ENCODE data around the gene ARHGEF10L.
A peak's percentile ranks its signal among the peaks of the same experiment; 100 is the strongest.

ARHGEF10L gene

DNA sequence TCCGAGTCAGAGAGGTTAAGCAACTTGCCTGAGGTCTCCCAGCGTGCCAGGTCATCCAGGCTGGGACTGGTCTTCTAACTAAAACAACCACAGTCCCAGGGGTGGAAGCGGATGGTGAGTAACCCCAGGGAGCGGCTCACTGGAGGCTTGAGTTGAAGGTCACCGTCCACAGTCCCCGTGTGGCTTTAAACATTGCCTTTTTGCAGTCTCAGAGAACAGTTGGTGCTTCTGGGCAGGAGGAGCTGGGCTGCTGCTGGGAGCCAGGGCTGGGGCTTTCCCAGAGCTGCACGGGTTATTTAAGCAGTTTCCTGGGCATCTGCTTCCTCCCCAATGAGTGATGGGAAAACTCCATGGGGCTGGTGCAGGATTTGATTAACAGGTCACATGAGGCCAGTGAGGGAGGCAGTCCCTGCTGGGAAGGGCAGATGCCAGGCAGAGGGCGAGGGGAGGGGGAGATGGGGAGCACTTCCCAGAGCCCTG, 12.3 kb downstream of the ARHGEF10L start:
- DNase-seq: no peak

- no peak for DNase-seq
These were observed 14.6 kb downstream of the ARHGEF10L start for GRCh38 chr1:17553975-17554700.

- no peak for DNase-seq
These were observed 15.5 kb downstream of the ARHGEF10L start for GRCh38 chr1:17554954-17555353.

GRCh38 chr1:17557986-17558385, 18.5 kb downstream of the ARHGEF10L start:
- DNase-seq: no peak

DNA sequence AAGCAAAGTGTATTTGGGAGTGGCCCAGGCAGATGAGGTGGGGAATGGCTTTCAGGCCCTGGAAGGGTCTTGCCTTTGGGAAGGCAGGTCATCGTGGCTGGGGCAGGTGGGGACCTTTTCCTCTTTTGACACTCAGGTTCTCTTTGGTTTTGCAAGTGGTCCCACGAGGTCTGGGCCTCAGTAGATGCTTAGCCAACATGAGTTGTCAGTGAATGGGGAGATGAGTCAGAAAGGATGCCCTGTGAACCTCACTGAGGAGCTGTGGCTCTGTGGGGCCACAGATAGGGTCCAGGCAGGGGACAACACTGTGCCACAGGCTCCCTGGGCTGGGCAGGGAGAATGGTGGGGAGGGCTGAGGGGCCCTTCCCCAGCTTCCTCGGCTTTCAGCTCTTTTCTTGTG, 19.0 kb downstream of the ARHGEF10L start:
- no peak for DNase-seq

- DNase-seq: no peak
These were observed 19.6 kb downstream of the ARHGEF10L start for GRCh38 chr1:17558954-17559614.

DNA sequence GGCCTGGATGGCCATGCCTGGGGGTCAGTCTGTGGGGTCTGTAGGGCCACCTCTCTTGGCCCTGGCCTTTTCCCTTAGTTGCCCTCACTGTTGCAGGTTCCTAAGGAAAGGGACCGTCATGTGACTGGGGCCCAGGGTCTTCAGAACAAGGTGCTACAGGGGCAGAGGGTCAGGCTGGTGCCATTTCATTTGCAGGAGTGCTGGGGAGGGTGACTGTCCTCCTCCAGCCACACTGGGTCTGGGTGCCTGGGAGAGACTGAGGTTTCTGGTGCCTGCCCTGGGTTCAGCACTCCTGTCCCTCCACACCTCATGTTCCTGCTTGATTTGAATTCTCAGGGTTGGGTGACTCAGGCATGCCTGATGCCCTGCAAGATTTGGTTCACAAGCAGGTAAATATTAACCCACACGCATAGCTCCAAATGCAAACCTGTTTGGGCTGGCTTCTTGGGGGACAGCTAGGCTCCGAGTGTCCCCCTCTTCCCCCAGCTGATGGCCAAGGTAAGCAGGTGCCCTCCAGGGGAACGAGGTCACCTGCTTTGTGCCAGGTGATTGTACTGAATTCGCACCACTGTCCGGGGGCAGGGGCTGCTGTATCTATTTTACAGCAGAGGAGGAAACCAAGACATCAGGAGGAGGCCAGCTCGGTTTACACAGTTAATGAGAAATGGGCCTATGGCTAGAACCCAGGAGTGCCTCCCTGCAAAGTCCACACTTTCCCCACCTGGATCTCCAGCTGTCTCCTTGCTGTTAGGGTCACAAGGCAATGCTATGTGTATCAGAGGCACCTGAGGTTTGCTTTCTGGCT, 20.3 kb downstream of the ARHGEF10L start:
- no peak for DNase-seq

DNA sequence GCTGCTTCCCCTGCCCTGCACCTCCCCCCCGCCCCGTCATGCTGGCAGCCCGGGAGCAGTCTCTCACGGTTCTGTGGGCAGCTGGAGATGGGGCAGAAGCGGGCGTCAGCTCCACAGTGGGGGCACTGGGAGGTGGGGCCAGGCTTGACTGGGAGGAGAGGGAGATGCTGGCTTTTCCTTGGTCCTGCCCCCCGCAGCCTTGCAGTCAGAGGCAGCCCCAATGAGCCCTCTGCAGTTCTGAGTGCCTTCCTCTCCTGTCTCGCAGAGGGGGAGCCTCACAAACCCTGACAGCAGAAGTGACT, 21.7 kb downstream of the ARHGEF10L start:
- DNase-seq: no peak

GRCh38 chr1:17561561-17561985, 22.1 kb downstream of the ARHGEF10L start:
- DNase-seq: no peak

DNA sequence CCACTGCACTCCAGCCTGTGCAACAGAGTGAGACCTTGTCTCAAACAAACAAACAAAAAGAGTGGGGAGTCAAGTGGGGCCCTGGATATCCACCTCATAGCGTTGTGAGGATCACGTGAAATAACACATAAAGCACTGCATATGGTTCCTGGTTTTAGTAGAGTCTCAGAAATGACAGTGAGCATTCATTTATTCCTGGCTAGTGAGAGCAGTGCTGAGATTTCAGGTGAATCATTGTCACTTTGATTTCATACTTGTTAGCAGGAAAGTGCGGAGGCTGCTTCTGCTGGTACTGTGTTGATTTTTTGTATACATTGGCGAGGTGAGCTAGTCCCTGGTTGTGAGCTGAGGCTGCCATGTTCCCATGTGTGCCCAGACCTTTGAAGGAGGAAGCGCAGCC, 22.9 kb downstream of the ARHGEF10L start:
- no peak for DNase-seq

DNA sequence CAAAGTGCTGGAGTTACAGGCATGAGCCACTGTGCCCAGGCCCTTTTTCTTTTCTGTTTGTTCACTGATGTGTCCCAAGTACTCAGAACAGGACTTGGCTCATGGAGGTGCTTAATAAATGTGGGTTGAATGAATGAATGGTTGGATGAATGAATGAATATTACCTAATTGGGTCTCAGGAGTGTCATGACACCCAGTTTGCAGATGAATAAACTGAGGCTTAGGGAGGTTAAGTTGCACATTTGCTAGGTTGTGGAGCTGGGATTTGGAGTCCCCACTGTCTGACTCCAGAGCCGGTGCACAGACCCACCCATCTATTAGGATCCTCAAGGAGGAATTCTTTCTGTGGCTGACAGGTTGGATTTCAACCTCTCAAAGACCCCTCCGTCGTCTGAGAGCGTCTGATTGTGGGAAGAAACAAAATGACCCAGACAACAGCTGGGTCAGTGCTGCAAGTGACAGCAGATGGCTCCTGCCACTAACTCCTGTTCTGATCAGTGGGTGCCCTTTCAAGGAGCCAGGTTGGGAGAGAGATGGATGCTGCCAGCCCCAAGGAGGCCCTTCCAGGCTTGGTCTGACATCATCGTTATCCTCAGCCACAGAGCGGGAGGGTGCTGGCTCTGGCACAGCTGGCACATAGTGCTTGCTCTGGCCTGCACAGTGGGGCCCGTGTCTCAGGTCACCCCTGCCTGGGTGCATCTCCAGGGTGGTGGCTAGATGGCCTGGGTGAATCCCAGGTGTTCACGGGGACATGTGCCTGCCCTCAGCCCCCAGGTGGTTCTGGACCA, 24.2 kb downstream of the ARHGEF10L start:
- DNase-seq: no peak

DNA sequence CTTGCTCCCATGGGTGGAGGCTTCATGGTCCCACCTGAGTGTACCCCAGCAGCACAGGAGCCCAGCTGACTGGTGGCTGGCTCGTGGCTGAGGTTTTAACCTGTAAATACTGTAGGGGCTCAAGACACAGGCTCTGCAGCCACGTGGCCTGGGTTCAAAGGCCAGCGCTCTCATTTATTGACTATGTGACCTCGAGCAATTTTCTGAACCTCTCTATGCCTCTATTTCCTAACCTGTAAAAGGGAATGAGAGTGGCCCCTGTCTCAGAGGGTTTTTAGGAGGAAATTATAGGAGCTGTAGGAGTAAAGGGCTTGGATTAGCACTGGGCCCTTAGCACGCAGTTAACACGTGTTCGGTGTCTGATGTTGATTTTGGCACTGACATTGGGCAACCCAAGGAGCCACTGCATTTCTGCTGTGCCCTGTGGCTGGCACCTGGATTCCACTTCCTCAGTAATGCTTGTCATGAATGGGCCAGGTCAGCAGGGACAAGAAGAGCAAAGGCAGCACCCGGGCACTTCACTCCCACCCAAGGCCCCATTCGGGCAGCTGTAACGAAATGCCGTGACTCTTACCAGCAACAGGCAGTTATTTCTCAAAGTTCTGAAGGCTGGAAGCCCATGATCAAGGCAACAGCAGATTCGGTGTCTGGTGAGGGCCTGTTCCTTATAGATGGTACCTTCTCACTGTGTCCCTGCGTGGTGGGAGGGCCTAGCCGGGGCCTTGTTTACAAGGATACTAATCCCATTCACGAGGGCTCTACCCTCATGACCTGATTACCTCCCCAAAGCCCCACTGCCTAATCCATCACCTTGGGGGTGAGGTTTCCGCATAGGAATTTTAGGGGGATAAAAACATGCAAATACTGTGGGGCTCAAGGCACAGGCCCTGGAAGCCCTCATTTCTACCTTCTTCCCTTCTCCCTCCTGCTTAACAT, 25.2 kb downstream of the ARHGEF10L start:
- DNase-seq: no peak

- no peak for DNase-seq
These were observed 26.2 kb downstream of the ARHGEF10L start for GRCh38 chr1:17565461-17566252.

DNA sequence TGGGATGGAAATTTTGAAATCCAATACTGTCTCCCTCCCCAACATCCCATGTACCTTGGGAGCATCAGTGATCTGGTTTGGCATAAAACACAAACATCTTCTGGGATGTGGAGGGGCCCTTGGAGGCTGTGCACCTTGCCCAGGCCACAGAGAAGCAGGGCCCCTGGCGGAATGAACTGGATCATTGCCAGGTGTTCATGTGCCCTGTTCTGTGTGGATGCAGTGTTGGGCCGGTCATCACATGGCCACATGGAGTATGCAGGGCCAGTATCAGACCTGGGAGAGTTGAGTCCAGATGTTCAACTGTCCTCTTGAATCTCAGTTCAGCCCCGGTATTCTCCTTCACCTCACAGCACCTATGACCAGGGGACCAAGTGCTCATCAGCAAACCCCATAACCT, 26.9 kb downstream of the ARHGEF10L start:
- no peak for DNase-seq

DNA sequence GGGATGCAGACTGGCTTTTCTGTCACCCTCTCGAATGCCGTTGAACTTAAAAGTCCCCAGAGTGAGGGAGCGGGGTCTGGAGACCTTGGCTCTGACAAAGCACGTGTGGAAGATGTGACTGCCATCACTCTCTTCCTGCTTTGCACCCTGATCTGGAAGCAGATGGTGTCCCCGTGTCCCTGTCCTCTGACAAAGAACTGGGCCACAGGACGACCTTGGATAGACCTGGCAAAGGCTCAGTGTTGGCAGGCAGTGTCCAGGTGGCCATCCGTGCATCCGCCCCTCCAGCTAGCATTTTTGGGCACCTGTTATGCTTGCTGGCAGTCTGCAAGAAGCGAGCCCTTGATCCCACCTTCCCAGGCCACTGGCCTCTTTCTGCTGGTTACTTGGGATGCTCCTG, 27.4 kb downstream of the ARHGEF10L start:
- no peak for DNase-seq

DNA sequence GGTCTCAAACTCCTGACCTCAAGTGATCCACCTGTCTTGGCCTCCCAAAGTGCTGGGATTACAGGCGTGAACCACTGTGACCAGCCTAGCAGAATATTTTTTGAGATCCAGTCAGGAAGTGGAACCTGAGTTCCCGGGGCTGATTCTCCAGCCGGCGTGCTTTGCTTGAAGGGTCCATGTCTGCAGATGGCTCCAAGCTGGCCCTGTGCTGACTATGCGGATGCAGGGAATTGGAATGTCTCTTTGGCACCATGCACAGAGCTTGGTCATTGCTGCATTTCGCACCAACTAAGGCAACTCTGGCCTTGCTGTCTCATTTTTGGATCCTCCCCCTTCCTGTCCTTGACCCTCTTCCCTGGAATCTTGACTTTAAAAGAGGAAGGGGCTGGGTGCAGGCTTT, 28.1 kb downstream of the ARHGEF10L start:
- DNase-seq: no peak

DNA sequence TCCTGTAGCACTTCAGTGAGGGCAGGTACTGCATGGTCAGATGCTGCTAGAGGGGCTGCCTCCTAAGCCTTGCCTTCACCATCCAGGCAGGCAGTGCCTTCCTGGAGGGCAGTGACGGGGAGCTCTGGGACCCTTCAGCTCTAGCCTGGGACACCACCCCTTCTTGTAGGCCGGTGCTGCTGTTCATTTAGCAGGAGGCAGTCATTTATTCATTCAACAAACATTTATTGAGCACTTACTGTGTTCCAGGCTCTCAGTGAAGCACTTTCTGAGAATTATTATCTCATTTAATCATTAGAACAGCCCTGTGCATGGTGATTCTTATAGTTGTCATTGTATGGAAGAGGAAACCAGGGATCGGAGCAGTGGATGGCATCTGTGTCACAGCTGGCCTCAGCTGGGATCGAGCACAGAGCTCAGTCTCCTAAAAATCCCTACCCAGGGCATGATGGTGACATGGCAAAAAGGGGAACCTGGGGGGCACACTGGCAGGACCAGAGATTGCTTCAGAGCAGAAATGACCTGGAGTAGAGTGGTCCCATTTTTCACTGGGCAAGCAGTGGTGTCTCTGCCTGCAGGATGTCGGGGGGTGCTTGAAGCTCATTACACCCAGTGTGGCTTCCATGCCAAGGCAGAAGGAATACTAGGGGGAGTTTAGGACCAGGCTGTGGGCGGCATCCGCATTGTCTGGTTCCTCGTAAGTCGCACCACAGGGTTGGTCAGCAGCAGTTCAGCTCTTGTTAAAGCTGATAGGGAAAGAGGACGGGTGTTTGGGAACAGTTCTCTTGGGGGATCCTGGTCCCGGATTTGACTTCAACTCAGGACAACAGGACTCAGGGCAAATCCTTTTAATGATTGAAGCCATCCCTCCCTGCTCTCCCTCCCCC, 28.8 kb downstream of the ARHGEF10L start:
- no peak for DNase-seq

- DNase-seq: peak; percentile 18
These were observed 30.0 kb downstream of the ARHGEF10L start for GRCh38 chr1:17569200-17570139.

DNA sequence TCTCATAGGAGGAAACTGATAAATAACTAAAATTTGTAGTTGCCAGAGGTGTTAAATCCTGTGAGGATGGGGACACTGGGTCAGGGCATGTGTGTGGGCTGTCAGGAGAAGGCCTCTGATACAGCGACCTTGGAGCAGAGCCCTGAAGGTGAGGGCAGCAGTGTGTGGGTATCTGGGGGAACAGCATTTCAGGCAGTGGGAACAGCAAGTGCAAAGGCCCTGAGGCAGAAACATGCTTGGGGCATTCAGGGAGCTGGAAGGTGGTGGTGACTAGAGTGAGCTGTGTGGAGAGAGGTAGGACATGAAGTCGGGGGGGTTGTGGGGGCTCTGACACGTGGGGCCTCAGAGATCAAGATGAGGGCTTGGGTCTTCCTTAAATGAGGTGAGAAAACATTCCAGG, 30.7 kb downstream of the ARHGEF10L start:
- no peak for DNase-seq

Data from CD4-positive, alpha-beta T cell treated with Interferon gamma for 1 hour (primary cell).